Stimulated activated CD8-positive, alpha-beta memory T cell treated with anti-CD3 and anti-CD28 coated beads, Interleukin-4, amount 100 ng/mL, for 4 hours (primary cell): ENCODE results near the gene COBLL1.

ENCODE experiments used
- DNase-seq, 2 donors: peaks; one replicate each; pipeline ENCODE4 v3.0.0-alpha.2; 2020; ENCODE audit warnings: low read depth in 2 of 2, low spot score in 1 of 2

Gene COBLL1

DNA sequence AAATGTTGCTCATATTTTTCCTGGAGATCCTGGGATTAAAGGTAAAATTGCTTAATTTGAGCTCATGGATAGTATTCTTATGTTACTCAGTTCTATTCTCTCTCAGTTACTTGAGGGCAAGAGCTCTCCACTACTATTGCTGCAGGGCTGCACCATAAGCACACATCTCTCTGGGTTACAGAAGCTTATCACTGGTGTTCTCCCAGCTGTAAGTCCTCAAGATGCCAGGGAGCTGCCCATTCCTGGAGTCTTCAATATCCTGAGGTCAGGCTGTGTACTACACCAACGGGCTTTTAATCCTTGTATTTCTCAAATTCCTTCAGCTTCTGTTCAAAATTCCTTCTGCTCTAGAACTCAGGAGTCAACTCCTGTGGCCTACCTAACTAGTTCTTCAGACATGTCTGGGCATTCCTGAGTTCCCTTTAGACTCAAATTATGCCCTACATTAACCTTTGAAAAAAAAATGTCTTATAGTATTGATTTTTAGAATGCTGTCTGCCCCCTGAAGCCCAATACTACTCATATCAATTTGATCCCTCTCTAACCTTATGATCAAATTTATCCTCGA lies 17.7 kb upstream of the COBLL1 start:
- DNase-seq, result no peak

DNA sequence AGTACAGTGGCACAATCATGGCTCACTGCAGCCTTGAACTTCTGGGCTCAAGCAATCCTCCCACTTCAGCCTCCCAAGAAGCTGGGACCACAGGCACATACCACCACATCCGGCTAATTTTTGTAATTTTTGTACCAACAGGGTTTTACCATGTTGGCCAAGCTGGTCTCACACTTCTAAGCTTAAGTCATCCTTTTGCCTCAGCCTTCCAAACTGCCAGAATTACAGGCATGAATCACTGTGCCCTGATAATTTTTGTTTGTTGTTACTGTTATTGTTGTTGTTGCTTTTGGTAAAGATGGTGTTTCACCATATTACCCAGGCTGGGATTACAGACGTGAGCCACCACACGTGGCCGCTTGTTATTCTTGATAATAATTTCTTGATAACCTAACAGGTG lies 10.5 kb upstream of the COBLL1 start:
- no peak for DNase-seq

DNA sequence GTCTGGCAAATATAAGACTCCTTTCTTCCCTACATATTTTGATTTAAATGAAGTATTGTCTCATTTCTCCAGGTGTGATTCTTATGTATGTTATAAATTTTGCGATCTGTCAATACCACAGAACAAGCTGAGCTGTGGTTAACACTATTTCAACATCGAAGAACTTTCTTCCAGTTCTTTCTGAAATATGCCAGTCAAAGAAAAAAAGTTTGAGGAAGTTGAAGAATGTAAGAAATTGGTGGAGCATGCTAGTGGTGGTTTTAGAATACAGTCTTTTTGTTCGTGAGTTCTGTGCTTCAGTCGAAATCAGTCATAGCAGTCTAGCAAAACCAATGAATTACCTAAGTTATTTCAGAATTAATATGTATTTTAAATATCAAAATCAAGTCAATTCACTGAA lies 8.6 kb upstream of the COBLL1 start:
- no peak for DNase-seq

DNA sequence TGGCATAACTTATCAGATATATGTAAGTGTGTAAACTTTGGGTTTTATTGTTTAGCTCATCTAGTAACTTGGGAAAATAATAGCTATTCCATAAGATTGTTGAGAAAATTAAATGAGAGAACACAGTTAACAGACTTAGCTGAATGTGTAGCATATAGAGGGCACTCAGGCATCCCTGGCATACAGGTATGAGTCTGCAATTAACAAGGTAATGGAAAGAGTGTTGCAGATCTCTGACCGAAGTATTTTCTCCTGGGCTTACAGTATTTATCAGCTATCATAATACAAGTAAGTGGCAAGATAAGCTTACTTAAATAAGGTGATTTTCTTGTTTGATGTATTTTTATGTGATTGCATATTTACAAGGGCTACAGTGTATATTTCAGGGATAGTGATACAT lies 7.9 kb upstream of the COBLL1 start:
- no peak for DNase-seq

DNA sequence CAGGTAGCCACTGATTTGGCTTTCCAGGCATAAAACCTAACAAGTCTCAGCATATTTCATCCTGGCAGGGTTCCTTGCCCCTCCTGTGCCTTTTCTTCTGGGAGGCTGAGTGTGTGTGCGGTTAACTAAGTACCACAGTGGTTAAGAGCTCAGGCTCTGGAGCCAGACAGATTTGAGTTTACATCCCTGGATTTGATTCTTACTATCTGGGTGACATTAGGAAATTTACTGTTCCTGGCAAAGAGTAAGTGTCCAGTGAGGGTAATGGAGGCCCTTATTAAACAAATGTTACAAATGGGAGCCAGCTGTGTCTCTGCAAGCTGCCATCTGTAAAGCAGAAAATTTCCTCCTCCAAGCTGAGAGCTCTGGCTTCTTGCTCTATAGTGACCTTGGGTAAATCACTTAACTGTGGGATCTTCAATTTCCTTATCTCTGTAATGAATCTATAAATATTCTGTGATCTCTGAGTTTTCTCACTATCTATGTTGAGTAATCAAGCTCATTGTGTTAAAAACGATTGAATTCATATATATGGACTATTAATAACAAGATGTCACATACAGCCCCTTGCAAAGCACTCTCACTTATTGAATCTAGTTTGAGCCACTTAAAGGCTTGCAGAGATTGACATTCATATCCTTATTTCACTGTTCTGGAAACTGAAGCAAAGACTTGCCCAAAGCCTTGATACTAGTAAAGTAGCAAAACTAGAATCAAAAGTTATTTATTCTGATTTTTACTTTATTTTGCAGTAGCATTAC lies 6.5 kb upstream of the COBLL1 start:
- DNase-seq, result no peak

DNA sequence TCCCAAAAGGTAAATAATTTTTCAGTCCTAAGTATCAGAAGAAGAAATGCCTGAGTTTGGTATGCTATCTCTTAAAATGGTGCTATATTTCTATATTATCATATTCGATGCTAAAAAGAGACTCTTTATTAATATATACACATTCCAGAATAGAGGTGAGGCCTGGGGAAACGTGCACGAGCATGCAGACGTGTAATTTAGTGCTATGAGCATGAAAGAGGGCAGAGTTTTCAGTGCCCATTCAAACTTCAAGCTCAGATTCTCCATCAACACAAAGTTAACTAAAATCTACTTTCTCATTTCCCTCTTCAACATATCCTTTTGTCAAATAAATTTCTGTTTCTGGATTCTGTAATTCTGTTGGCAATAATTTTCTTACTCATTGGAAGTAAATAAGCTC lies 5.7 kb upstream of the COBLL1 start:
- DNase-seq, result no peak

DNA sequence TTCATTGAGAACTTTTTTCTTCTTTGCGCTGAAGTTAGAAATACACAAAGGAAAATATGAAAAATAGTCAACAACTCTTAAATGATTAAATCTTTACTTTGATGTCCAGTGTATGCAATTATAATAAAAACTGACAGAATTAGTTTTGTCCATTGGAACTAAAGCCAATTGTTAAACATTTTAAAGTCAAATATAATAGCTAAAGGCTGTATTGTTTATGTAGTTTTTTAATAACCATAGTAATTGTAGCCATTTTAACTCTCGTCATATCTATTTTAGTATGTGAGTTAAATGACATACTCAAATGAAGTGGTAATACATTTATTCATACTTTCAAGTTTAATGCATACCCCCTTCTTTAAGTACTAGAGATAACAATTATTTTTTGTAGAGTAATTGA lies 4.7 kb upstream of the COBLL1 start:
- DNase-seq, result no peak

DNA sequence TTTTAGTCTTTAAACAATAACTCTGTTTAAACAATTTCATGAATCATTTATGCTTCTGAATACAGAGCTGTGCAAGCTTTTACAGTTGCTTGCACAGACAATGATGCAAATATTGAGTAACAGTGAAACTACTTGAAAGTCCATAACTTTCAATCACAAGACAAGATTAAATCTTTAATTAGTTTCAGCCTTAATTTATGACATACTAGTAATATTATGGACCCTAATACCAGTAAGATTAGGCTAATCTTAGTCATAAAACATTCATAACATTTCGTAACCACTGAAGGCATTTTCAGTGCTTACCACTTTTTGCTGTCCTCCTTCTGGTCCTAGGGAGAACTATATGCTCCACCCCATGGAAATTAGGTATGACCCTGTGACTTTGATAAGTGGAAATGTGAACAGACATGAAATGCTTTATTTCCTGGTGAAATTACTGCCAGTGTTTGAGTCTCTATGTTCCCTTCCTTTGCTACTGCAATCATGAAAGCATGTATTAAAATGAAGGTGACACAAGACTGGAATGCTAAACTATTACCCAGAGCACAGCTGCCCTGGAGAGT lies 1.8 kb upstream of the COBLL1 start:
- DNase-seq, result no peak

DNA sequence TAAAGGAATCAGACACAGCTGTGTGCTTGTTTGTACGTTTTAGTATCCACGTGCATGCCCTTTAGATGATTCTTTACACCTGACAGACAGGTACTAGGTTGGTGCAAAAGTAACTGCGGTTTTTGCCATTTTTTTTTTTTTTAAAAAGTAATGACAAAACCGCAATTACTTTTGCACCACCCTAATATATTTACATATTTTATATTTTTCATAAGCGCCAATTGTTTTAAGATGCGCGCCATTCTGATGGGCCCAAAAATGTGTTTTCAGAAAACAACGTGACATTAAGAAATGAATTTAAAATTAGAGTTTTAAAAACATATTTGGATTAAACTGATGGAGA lies 972 bp upstream of the COBLL1 start:
- no peak for DNase-seq

DNA sequence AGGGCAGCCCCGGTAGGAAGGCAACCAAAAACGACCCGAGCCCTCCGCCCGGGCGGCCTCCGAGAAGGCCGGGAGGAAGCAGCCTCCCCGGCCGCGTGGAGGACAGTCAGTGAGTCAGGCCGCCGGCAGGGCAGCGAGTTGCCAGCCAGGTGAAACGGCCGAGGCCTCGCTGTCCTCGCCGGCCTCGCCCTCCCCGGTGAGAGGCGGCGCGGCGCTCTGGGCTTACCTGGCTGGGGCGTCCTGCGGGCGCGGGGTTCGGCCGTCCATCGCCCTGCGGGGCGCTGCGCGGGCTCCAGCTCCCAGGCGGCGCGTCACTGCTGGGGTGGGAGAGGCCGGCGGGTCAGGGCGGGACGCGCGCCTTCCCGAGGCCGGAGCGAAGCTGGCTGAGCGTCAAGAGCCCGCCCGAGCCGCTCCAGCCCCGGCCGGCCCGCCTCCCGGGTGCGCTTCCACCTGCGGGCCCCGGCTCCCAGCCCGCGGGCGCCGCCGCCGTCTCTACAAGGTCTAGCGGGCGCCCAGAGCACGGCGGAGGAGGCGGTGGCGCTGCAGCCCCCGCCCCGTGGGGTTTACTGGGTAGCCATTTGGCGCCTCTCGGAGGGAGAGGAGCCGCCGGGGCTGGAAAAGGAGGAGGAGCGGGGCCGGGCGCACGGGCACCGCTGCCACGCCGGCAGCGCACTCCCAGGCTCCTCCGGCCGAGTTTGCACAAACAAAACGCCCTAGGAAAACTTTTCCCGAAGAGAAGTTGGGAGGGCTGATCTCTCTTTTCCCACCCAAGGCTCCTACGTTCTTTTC lies 499 bp downstream of the COBLL1 start:
- no peak for DNase-seq

DNA sequence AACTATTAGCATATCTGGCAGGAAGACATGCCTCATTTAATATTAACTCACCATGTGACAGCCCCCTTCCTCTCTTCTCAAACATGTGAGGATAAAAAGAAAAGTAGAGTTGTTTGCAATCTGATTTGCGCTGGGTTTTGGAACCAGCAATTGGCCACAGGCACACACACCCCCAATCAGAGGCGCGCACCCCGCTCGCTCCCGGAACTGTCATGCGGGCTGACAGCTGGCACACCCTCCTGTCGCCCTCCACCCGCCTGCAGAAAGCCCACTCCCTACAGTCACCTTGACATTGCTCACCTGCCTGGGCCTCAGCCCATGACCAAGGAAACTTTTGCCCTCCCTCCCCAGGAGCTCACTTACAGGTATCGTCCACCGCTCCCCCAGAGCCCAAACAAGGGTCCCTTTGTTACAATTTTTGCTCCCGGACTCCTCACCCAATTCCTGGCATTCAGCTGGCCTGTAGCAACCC lies 1.1 kb downstream of the COBLL1 start:
- DNase-seq, result no peak

DNA sequence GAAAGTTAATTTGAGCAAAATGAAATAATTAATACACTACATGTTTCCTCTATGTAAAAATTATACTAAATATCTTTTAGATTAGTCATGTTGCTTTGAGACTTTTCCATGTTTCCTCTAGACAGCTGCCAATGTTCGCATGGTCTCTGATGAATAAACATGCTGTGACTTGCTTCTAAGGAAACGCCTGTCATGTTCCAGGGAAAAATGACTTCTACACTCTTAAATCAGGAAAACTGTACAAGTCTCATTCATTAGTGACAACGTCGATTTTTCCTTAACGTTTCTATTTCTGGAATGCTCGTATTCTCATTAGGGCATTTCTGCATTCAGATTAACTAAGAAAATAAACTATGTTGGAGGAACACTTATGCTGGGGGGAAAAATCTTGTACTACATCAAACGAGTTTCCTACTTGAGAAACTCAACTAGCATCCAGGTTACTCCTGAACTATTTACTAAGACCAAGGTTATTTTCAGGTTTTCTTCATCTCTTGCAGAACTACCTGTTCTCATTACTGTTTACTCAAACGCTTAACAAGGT lies 1.6 kb downstream of the COBLL1 start:
- no peak for DNase-seq

DNA sequence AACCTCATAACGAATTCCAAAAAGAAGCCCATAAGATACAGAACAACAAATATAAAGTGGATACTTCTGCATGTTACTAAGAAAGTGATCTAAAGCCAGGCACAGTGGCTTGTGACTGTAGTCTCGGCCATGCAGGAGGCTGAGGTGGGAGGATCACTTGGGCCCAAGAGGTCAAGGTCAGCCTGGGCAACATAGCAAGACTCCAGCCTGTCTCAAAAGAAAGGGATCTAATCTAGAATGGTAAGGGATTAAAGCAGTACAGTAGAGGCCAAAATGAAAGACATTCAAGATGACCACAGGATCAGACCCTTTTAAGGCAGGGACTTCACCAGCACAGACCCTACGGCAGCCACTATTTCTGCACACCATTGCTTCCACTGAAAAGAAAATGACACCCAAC lies 3.8 kb downstream of the COBLL1 start:
- no peak for DNase-seq

DNA sequence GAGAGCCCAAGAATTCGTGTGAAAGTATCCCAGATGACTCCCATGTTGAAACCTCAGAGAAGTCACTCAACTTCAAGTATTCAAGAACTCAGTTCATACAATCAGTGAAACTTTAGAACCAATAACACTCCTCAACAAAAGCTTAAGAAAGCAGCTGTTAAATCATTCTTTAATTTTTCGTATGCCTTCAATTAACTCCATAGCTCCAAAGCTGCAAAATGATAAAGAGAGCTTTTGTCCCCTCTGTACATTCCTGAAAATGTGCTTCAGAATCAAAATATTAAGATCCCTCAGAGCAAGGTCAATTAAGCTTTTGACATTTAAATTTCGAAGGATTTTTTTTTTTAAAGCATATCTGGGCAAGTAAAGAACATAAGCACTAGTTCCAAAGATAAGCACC lies 4.7 kb downstream of the COBLL1 start:
- DNase-seq, result no peak

DNA sequence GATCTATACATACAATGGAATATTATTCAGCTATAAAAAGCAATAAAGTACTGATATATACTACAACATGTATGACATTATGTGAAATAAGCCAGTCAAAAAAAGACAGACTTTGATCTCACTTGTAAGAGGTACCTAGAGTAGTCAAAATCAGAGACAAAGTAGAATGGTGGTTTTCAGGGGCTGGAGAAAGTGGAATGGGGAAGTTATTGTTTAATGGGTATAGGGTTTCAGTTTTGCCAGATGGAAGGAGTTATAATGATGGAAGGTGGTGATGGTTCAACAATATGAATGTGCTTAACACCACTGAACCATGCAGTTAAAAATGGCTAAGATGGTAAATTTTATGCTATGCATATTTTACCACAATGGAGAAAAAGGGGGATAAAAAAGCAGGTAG lies 6.3 kb downstream of the COBLL1 start:
- no peak for DNase-seq

DNA sequence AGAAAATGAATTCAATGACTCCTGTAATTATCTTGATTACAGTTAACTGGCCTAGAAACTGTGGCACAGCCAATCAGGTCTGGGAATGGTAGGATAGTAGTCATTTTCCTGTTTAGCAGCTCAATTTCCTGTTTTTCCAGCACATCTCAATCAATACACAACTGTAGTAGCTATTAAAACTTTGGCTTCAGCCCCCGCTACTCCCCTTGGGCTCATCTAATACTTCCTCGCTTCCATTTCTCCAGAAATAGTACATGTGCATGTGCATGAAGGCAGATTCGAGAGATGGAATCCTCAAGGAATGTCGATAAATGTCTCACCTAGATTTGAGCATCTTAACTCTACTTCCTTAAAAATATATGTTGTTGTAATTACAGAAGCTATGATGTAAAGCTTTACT lies 9.7 kb downstream of the COBLL1 start:
- DNase-seq, result no peak

DNA sequence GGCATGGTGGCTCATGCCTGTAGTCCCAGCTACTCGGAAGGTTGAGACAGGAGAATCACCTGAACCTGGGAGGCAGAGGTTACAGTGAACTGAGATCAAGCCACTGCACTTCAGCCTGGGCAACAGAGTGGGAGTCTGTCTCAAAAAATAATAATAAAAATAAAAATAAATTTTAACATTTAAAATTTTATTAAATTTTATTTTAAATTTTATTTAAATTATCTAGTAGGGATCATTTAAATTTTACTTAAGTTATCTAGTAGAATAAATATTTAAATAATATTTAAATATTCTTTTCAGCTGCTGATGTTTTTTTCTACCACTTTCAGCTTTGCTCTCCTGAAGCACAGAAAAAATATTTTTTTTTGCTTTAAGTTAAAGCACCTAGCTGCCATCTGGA lies 10.4 kb downstream of the COBLL1 start:
- no peak for DNase-seq

DNA sequence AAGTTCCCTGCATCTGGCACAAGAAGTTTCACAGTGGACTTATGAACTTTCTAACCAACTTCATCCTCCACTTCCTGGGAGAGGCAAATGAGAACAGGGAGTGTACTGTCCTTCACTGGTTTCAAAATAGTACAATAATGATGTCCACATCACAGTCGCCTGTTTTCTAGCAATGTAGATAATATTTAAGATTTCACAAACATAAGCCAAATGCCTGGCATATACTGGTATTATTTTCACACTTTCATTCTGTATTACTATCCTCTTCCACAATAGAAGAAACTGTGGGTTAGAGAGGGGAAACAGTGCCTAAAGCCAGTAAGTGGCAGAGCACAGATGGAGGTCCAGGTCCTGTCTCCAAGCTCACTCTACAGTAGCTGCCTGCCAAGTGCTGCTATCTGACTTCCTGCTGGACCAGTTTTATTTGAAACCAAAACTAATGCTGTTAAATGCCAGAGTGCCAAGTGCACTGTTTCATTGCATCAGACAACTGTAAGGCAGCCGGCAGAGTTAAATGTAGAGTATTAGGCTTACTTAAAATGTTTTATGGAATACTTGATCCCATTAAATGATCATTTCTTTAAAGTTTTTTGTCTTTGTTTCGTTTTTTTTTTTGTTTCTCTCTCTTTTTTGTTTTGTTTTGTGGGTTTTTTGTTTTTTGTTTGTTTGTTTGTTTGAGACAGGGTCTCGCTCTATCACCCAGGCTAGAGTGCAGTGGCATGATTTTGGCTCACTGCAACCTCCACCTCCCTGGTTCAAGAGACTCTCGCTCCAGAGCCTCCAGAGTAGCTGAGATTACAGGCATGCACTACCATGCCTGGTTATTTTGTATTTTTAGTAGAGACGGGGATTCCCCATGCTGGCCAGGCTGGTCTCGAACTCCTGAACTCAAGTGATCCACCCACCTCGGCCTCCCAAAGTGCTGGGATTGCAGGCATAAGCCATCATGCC lies 15.1 kb downstream of the COBLL1 start:
- no peak for DNase-seq

DNA sequence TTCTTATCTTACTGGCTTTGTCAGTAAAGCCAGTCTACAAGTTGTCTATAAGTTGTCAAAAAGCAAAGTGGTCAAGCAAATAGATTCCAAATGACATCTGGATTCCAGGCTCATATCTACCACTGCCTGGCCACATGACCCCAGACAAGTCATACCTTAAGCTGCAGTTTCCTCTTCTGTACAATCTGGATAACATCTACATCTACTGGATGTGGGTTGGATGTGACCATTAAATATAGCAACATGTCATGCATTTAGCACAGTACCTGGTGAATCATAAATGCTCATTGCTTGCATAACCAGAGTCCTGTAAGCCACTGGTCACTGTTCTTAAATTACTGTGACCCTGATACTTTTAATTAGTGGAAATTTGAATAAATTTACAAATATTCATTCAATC lies 16.8 kb downstream of the COBLL1 start:
- no peak for DNase-seq

DNA sequence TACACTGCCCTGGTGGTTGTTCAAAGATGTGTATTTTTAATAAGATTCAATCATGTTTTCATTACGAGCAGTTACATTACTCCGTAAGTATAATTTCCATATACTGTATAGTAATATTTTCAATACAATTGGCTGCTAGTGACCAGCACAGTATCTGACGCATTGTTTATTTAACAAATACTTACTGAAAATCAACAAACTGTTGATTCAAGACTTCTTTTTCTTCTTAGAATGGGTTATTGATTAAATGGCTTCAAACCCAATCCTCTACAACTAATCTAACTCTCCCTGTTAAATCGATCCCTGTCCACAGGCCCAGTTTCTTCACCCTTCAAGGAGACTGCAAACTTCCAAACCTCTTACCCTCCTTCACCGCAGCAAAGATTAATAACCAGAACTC lies 18.5 kb downstream of the COBLL1 start:
- DNase-seq, result no peak

DNA sequence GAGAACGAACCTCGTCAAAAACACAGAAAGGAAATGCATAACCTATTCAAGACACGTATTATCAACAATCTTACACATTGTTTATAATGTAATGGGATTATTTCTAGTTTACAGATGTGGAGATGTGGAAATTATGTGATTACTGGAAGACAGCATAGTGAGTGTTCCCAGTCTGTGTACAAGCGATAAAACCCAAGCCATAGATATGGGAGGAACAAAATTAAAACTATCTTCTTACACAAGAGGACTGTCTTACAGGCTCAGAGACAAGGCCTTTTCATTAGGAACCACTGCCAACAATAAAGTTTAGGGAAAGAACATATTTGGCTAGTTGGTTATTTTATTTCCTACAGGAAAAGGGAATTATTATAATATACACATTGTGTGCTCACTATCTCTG lies 20.3 kb downstream of the COBLL1 start:
- DNase-seq, result no peak
